Measurements from ENCODE around the gene SYNRG. TPM values are rescaled to one million over a fixed set of nuclear protein-coding genes. Genes with fewer than 3 reads are reported as not detected.

The SYNRG gene
- total and polyA plus RNA-seq, 8 donors: 37.1 to 48.4 (median 42.1) TPM

DNA sequence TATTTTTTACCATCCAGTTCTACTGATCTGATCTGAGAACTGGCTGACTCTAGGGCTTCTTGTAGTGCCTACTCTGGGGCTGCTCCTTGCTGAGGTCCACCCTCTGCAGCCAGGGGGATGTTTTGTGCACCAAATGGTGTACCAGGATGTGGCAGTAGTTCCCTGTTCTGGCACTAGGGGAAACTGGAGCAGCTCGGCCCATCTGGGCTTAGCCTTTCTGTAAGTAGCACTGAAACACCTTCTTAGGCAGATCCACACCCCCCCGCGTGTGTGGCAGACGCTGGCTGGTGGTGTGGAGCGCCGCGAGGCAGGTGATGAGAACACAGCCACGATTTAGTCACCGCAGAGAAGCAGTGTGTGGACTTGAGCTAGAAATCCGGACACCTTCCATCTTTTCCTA lies 102.5 kb downstream of the SYNRG start:
- H3K27me3 ChIP-seq: no peaks in the 10 kb centered on the region
- DNase-seq (peak in 1 of 4 donors; percentile 10), ATAC-seq (peak; percentile 25)
- no peaks in the 10 kb centered on the region for H3K36me3 ChIP-seq
- H3K4me3 ChIP-seq: no peak overlapping the region
- no peak overlapping the region for H3K27ac ChIP-seq
- no peaks in the 10 kb centered on the region for H3K9me3 ChIP-seq
- intact Hi-C loops (cut with DNase I): no loop called here
- TF ChIP-seq, protein P1, sequence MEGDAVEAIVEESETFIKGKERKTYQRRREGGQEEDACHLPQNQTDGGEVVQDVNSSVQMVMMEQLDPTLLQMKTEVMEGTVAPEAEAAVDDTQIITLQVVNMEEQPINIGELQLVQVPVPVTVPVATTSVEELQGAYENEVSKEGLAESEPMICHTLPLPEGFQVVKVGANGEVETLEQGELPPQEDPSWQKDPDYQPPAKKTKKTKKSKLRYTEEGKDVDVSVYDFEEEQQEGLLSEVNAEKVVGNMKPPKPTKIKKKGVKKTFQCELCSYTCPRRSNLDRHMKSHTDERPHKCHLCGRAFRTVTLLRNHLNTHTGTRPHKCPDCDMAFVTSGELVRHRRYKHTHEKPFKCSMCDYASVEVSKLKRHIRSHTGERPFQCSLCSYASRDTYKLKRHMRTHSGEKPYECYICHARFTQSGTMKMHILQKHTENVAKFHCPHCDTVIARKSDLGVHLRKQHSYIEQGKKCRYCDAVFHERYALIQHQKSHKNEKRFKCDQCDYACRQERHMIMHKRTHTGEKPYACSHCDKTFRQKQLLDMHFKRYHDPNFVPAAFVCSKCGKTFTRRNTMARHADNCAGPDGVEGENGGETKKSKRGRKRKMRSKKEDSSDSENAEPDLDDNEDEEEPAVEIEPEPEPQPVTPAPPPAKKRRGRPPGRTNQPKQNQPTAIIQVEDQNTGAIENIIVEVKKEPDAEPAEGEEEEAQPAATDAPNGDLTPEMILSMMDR (IDR thresholded peaks at IDR 0.05): peak in 1 of 2 donors; percentile 29
- no peaks in the 10 kb centered on the region for H3K4me1 ChIP-seq

DNA sequence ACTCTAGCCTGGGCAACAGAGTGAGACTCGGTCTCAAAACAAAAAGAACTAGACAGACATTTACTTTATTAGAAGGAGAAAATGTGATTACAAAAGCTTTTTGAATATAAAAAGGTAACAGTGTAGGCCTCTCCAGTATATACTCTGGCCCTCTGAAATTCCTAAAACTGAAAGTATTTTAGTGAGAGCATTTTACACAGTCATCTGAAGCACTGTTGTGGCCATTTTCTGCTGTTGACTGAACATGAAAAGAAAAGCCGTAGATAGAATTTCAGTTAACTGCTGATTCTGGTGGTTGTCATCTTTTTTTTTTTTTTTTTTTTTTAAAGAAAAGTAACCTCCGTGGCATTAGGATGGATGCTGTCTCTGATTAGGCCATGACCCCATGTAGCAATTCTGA lies 103.9 kb downstream of the SYNRG start:
- ATAC-seq (no peak), DNase-seq (no peak)
- Histone ChIP-seq H3K36me3 (no peaks in the 10 kb centered on the region), H3K4me3 (no peak overlapping the region), H3K27ac (no peak overlapping the region), H3K4me1 (no peaks in the 10 kb centered on the region), H3K27me3 (no peaks in the 10 kb centered on the region), H3K9me3 (no peaks in the 10 kb centered on the region)
- intact Hi-C loops (cut with DNase I): no loop called here
- TF ChIP-seq, protein P1 (IDR thresholded peaks at IDR 0.05): no peak

DNA sequence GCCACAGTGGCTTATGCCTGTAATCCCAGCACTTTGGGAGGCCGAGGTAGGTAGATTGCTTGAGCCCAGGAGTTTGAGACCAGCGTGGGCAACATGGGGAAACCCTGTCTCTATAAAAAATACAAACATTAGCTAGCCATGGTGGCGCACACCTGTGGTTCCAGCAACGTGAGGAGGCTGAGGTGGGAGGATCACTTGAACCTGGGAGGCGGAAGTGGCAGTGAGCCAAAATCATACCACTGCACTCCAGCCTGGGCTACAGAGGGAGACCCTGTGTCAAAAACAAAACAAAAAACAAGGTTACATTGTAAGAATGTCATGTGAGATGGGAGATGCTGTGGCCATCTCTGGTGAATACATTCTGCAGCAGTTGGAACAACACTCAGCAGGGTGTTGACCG lies 106.1 kb downstream of the SYNRG start:
- intact Hi-C loops (cut with DNase I): no loop called here
- Histone ChIP-seq H3K36me3 (no peaks in the 10 kb centered on the region), H3K4me3 (no peak overlapping the region), H3K27ac (no peak overlapping the region), H3K9me3 (no peaks in the 10 kb centered on the region), H3K4me1 (no peaks in the 10 kb centered on the region), H3K27me3 (no peaks in the 10 kb centered on the region)
- ATAC-seq (no peak), DNase-seq (no peak)
- TF ChIP-seq, protein P1 (IDR thresholded peaks at IDR 0.05): no peak

DNA sequence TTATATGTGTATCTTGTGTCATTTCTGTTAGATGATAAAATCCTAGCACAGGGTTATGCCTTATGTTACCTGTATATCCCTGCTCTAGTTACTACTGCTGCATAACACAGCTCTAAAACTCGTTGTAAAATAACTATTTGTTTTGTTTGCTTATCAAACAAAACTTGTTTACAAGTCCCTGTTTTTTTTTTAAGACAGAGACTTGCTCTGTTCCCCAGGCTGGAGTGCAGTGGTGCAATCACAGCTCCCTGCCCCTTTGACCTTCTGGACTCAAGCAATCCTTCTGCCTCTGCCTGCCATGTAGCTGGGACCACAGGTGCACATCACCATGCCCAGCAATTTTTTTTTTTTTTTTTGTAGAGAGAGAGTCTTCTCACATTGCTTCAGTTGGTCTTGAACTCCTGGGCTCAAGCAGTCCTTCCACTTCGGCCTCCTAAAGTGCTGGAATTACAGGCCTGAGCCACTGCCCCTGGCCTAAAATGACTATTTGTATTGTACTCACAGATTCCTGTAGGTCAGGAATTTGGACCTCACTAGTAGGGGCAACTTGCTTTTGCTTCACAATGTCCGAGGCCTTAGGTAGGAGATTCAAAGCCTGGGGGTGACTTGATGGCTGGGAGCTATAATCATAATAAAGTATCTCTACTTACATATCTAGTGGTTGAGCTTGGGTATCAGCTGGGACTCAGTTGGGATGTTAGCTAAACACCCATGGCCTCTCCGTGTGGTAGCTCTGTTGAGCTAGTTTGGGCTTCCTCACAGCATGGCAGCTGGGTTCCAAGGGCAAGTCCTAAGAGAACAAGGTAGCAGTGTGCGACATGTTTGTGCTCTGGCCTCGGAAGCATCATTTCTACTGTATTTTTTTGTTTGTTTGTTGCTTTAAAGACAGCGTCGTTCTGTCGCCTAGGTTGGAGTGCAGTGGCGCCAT lies 106.9 kb downstream of the SYNRG start:
- H3K27me3 ChIP-seq: no peaks in the 10 kb centered on the region
- no peaks in the 10 kb centered on the region for H3K36me3 ChIP-seq
- DNase-seq (no peak), ATAC-seq (no peak)
- H3K9me3 ChIP-seq: no peaks in the 10 kb centered on the region
- no peaks in the 10 kb centered on the region for H3K4me1 ChIP-seq
- intact Hi-C loops (cut with DNase I): no loop called here
- TF ChIP-seq, protein P1 (IDR thresholded peaks at IDR 0.05): no peak
- H3K27ac ChIP-seq: no peak overlapping the region
- H3K4me3 ChIP-seq: no peak overlapping the region

DNA sequence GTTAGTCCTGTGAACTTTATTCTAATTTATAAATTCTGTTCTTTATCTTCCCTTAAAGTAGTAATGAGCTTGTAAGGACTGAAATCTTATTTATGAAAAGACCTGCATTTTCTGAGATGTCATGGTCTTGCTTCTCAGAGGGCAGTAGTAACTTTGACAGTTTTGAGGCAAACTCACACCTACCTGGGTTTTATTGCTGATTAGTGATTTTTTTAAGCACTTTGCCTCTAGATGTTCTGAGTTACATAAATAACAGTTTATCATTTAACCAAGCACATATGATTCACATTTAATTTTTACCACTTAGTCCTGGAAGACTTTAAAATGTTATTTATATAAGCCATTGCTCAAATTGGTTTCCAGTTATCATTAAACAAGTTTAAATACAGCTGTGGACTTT lies 108.8 kb downstream of the SYNRG start:
- no peaks in the 10 kb centered on the region for H3K9me3 ChIP-seq
- TF ChIP-seq, protein P1 (IDR thresholded peaks at IDR 0.05): no peak
- H3K4me1 ChIP-seq: no peaks in the 10 kb centered on the region
- no peak overlapping the region for H3K4me3 ChIP-seq
- intact Hi-C loops (cut with DNase I): no loop called here
- no peaks in the 10 kb centered on the region for H3K36me3 ChIP-seq
- ATAC-seq (no peak), DNase-seq (no peak)
- H3K27ac ChIP-seq: no peak overlapping the region
- no peaks in the 10 kb centered on the region for H3K27me3 ChIP-seq

All from left lung (tissue), 10 donors.